ENCODE data around the gene SLC44A5.
"Not testable (repeated sequence)": the region's sequence is repeated elsewhere in the genome, so short reads cannot be mapped to it uniquely, and the experiment has no call there.

Gene SLC44A5

DNA sequence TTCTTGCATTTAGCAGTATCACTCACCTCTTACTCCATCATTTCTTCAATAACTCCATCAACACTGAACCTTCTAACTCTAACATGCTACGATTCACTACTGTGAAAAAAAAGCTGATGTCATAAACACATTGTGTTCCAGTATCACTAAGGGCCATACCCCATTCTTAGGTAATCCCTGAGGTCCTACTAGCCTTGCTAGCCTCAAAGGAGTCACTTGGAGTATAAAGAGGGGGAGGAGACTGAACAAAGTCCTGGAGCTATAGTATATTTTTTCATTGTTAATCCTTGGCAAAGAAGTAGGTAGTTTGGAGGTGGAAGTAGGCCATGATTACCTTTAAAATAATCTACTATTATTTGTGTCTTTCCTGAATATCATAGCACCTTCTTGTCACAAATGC lies at the start of gene SLC44A5:
Gene SLC44A5 (minus strand): TSS at position 101 of the 400 bp plus-strand sequence. CDS start 69,667 bp downstream, outside the sequence.
- no peak for DNase-seq

GRCh38 chr1:75655931-75656330 lies 45.0 kb upstream of the SLC44A5 start:
- DNase-seq, result no peak

- not testable (repeated sequence) for DNase-seq
Measured at GRCh38 chr1:75647183-75647582, 36.3 kb upstream of the SLC44A5 start.

DNA sequence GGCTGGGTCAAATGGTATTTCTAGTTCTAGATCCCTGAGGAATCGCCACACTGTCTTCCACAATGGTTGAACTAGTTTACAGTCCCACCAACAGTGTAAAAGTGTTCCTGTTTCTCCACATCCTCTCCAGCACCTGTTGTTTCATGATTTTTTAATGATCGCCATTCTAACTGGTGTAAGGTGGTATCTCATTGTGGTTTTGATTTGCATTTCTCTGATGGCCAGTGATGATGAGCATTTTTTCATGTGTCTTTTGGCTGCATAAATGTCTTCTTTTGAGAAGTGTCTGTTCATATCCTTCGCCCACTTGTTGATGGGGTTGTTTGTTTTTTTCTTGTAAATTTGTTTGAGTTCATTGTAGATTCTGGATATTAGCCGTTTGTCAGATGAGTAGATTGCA lies 34.2 kb upstream of the SLC44A5 start:
- DNase-seq, result not testable (repeated sequence)

DNA sequence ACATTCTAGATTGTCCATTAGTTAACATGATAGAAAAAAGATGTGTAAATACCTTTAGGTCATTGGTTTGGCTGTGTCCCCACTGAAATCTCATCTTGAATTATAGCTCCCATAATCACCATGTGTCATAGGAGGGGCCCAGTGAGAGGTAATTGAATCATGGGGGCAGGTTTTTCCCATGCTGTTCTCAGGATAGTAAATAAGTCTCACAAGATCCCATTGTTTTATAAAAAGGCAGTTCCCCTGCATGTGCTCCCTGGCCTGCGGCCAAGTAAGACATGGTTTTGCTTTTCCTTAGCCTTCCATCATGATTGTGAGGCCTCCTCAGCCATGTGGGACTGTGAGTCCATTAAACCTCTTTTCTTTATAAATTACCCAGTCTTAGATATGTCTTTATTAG lies 32.5 kb upstream of the SLC44A5 start:
- DNase-seq, result peak; percentile 25

GRCh38 chr1:75641325-75641724 lies 30.4 kb upstream of the SLC44A5 start:
- DNase-seq, result no peak

- DNase-seq, result no peak
Measured at GRCh38 chr1:75640137-75640536, 29.2 kb upstream of the SLC44A5 start.

DNA sequence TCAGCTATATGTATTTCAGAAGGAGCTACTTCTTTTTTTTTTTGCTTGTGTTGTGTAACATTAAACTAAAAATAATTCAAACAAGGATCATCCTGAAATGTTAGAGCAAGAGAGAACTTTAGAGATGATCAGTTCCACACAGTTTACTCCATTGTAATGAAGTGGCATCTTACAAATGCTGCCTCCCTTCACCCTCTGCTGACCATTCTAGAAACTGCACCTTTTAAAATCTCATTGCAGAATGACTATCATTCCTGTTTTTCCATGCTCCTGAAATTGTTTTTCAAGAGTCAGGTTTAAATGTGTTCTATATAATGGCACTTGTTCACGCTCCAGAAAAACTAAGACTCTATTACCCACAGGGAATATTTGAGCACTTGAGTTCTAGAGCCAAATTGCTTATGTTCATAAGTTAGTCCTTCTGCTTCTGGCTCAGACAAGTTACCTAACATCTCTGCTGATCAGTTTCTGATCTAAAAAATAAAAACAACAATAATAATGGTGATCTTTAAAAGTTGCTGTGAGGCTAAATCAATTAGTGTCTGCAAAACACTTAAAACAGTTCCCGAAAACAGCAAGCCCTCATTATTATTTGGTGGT lies 21.5 kb upstream of the SLC44A5 start:
- DNase-seq, result peak; percentile 60

DNA sequence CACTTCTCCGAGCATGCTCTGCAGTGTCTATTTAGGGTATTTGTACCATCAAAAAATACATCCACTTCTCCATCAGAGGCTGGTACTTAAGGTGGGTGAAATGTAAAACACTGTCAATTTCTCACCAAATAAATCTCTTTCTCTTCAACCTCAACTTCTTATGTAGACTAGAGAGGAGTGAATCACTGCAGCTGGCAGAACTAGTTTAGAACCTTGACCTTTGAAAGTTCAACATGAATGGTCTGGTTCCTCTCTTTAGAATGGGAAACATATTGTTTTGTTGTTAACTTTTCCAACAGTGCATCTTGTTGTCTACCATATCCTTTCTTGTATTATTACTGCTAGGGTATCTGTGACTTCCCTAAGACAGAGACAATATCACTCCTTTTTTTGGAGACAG lies 20.1 kb upstream of the SLC44A5 start:
- no peak for DNase-seq

DNA sequence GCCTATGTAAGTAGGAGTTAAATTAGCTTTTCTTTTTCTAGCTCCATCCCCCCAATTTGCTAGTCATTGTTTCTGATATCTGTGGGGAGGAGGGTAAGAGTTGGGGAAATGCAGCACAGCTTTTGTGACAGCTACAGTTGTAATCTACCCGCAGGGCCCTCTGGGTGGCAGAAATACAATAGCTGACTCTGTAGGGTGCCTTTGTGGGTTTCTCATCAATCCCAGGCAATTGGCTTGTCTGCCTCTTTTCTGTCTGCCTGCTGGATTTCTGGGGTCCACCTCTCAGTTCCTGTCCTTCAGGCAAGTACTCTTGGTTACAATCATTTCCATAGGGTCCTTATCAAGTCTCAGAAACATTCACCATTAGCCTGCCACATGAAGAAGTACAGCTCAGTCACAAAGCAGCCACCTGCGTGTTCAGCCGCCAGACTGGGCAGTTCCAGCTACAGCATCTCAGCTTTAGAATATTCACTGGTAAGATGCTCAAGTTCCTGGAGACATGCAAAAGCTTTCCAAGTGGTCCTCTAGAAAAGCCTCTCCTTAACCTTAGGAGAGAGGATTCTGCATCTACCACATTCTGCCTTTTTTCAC lies 19.2 kb upstream of the SLC44A5 start:
- no peak for DNase-seq

DNA sequence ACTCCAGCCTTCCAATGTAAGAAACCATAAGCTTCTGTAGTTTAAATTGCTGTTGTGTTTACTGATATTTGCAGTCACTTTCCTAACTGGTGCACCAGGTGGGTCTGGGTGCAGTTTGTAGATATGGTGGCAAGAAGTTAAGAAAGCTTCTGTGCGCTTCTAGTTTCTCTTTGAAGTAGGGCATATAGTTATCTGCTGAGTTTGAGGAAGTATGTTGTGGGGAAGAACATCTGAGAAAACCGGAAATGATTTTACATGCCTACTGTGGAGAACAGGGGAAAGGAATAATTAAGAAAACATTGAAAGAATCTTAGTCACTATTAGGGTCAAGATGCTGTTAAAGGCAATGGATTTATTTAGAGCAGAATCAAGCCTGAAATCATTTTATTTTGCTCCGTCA lies 14.9 kb upstream of the SLC44A5 start:
- no peak for DNase-seq

DNA sequence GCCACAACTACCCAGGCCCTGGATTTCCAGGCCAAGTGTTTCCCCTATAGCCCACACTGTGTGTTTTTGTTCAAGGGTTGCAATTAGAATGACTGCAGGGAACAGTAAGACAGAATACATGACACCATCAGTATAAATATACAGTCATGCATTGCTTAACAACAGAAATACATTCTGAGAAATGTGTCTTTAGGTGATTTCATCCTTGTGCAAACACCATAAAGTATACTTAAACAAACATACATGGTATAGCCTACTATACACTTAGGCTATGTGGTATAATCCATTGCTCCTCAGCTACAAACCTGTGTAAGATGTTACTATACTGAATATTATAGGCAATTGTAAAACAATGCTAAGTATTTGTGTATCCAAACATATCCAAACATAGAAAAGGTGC lies 7.5 kb upstream of the SLC44A5 start:
- no peak for DNase-seq

GRCh38 chr1:75616436-75617433 lies 5.8 kb upstream of the SLC44A5 start:
- DNase-seq, result no peak

DNA sequence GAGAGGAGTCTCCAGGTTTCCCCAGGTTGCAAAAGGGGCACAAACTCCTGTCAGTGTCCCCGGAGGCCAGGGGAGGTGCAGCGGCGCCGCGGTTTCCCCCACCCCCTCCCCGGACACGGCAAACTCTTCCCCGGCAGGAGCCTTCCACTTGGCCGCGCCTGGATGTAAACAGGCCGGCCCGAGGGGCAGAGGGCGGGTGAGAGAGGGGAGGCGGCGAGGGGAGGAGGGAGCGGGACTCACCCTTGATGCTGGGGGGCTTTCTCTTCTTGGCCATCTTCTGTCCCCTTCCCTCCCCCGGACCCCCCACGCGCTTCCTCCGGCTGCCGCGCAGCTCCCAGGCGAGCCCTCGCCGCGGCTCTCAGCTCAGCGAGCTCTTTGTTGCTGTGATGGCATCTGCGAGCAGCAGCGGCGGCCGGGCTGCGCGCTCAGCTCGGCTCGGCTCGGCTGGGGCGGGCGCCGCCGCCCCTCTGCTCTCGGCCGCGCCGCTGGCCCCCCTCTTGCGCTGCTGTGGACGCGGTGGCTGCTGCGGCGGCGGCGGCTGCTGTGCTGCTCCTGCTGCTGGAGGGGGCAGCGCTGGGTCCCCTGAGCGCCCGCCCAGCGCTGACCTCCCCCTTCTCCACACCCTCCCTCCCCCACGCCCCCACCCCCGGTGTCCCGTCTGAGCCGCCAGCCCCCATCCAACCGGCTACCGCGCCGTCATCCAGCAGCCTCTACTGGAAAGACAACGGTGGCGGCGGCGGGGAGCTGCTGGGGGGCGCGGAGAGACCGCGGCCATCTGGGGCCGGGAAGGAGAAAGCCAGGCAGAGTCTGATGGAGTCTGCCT lies 4.9 kb upstream of the SLC44A5 start:
- peak; percentile 59 for DNase-seq

GRCh38 chr1:75614399-75614756 lies 3.5 kb upstream of the SLC44A5 start:
- peak; percentile 74 for DNase-seq

- DNase-seq, result no peak
Measured at GRCh38 chr1:75613916-75614315, 3.0 kb upstream of the SLC44A5 start.

GRCh38 chr1:75612976-75613375 lies 2.1 kb upstream of the SLC44A5 start:
- no peak for DNase-seq

GRCh38 chr1:75602486-75602885 lies 8.4 kb downstream of the SLC44A5 start:
- DNase-seq, result no peak

DNA sequence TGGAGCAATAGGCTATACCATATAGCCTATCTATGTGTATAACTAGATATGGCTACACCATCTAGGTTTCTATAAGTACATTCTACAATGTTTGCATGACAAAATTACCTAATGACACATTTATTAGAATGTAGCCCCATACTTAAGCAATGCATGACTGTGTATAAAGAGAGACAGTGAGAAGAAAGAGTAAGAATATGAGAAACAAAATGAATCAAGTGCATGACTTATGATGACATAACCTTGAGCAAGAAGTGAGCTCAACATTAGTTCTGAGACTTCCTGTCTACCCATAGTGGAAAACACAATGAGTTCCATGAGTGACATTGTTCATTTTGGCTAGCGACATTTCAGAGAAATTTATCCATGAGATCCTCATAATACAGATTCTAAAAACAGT lies 10.1 kb downstream of the SLC44A5 start:
- DNase-seq, result no peak

- DNase-seq, result no peak
Measured at GRCh38 chr1:75594327-75594726, 16.6 kb downstream of the SLC44A5 start.

GRCh38 chr1:75593457-75593856 lies 17.5 kb downstream of the SLC44A5 start:
- not testable (repeated sequence) for DNase-seq

DNA sequence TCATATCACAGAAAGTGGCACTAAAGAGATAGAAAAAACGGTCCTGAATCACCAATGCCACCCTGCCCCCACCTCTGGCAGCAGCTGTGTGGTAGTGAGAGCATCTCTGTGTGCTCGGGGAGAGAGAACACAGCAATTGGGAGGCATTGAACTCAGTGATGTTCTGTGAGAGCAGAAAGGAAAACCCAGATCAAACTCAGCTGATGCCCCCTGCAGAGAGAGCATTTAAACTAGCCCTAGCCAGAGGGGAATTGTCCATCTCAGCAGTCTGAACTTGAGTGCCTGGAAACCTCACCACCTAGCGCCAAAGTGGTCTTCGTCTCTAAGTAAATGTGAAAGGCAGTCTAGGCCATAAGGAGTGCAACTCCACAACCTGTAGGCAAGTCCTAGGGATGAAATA lies 21.3 kb downstream of the SLC44A5 start:
- DNase-seq, result no peak

Data from NCI-H1105 treated with DMSO at 0.1 percent for 48 hours (cell line).